Measurements from ENCODE around the gene PDE7B.

Gene PDE7B

GRCh38 chr6:135922174-135922573 is 70.7 kb downstream of the PDE7B start:
- H3K4me3 ChIP-seq (ENCODE audit: low read depth, low read length) = no peak overlapping the region

DNA sequence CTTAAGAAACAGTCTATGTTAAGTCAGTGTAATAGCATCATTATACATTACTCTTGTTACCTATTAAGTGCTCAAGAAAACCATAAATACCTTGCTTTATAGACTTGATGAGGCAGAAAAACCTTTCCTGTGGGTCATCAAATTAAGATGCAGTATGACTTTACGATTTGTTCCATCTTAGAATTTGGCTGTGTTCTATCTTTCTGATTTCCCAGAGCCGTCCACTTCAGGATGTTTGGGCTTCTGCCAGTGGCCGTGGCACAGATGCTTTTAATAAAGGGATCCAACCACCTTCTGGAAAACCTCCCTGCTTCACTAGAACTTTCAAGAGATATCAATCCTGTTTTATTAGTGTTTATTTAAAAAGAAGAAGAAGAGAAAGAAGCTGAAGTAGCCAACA is 71.2 kb downstream of the PDE7B start:
- no peak overlapping the region for H3K4me3 ChIP-seq (ENCODE audit: low read depth, low read length)

DNA sequence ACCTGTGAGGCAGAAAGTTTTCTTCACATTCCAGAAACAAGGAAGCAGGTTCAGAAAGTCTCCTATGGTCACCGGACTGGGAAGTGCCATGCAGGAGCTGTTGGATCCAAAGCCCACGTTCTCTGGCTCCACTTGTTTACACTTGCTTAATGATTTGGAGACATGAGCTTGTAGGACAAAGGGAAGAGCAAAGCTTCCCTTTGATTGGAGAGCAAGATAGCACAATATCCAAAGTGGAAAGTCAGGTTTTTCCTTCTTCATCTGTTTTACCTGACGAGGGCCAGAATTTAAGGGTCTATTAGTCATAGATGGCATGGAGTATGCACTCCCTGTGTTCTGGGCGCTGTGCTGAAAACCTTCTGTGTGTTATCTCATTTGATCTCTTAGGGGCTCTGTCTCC is 81.2 kb downstream of the PDE7B start:
- H3K4me3 ChIP-seq (ENCODE audit: low read depth, low read length) = no peak overlapping the region

GRCh38 chr6:135935941-135936601 is 84.6 kb downstream of the PDE7B start:
- no peak overlapping the region for H3K4me3 ChIP-seq (ENCODE audit: low read depth, low read length)

DNA sequence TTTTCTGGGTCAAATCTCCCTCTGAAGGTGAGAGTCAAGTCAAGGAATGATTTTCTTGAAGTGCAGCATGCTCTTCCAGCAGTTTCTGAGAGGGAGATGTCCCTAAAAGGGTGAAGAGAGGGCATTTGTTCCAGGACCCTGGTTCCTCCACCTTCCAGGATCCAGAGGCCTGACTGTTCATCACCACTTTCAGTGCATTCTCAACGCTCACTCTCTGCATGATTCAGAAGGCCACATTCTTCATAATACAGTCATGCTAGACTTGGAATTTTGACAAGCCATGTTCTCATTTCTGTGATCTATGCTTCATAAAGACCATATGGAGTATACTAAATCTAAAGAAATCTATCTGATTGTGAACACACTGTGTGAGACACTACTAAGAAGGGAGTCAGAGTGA is 85.1 kb downstream of the PDE7B start:
- no peak overlapping the region for H3K4me3 ChIP-seq (ENCODE audit: low read depth, low read length)

GRCh38 chr6:135937106-135937505 is 85.6 kb downstream of the PDE7B start:
- no peak overlapping the region for H3K4me3 ChIP-seq (ENCODE audit: low read depth, low read length)

- H3K4me3 ChIP-seq (ENCODE audit: low read depth, low read length) = no peak overlapping the region
These were observed 87.2 kb downstream of the PDE7B start for GRCh38 chr6:135938576-135939207.

DNA sequence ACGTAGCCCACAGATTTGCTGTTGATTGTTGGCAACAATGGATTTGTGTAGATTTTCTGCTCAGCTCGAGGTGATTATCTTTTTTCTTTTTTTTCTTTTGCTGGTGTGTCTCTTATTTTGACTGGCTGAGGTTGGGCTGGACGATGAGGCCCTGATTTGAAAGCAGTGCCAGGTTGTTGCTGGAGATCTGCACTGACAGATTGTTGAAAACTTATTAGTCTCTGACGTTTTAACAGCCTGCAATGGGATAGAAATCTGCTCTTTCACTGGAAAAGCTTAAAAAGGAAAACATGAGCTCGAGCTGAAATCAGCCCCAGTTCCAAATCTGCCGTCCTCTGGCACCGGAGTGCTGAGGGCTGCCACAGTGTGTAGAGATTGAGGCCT is 87.7 kb downstream of the PDE7B start:
- H3K4me3 ChIP-seq (ENCODE audit: low read depth, low read length) = no peak overlapping the region

DNA sequence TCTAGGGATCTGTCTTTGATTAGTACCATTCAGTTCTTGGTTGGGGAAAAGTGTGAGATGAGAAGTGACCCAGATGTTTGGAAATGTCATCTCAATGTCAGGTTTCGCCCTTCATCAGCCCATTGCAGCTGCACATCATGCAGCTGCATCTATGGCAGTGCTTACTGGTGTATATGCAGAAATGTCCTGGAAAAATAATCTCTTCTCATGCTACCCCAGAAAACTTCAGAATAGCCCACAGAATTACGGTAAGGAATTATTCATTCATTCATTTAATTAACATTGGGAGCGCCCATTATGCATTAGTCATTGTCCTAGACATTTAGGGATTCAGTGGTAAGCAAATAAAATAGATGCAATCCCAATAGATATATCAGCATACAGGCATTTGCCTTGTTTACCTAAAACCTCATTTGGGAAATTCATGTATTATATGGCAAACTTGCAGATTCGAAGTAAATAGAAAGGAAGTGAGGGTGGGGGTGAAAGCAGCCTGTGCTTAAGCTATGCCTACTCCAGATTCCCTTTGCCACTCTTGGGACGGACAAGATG is 89.2 kb downstream of the PDE7B start:
- H3K4me3 ChIP-seq (ENCODE audit: low read depth, low read length) = no peak overlapping the region

- no peak overlapping the region for H3K4me3 ChIP-seq (ENCODE audit: low read depth, low read length)
These were observed 89.9 kb downstream of the PDE7B start for GRCh38 chr6:135941275-135942025.

DNA sequence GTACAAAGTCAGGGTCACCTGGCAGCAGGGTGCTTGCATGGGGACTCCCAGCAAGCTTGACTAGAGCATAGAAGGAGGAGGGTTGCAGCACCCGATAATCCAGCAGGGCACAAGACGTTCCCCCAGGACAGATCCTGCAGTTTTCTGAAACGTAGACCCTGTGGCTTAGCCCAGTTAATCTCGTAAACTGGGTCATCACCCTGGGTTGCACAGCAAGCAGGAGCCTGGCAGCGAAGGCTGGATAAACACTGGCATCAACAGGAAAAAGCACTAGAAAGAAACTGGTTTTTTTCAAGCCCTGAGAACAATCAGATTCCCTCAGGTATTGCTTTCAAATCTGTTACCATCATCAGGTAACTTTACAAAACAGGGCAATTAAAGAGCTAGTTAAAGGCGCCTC is 92.6 kb downstream of the PDE7B start:
- no peak overlapping the region for H3K4me3 ChIP-seq (ENCODE audit: low read depth, low read length)

DNA sequence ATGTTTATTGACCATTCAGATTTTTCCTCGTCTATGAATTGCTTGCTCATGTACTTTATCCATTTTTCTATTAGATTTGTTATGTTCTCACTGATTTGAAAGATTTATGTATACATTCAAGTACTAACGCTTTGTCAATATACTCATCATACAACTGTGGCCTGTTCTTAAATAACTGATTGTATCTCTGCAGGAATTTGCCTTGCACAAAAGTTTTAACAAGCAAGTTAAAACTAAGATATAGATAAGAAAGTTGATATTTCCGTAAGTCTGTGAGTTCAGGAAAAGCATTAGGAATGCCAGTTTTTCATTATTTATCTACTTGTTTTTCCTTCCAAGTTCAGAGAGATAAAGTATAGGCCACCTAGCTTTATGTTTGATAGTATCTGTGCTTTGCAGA is 95.2 kb downstream of the PDE7B start:
- no peak overlapping the region for H3K4me3 ChIP-seq (ENCODE audit: low read depth, low read length)

DNA sequence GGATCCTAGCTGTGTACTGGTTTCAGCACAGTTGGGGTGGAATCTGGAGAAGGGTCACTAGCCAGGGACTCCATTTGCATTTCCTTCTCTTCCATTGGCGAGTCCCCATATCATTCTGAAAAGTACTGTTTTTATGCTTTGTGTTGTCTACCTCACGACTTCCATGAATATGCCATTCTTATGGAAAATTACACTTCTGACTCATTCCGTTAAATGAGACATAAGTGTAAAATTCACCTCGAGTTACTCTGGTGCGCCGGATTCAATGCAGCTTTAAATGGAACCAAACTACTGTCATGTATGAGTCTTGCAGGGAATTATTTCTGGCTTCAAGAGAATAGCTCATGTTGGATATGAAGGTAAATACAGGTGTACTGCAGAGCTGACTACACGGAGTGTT is 99.2 kb downstream of the PDE7B start:
- H3K4me3 ChIP-seq (ENCODE audit: low read depth, low read length) = no peak overlapping the region

GRCh38 chr6:135951169-135951568 is 99.7 kb downstream of the PDE7B start:
- H3K4me3 ChIP-seq (ENCODE audit: low read depth, low read length) = no peak overlapping the region

GRCh38 chr6:135953818-135954217 is 102.3 kb downstream of the PDE7B start:
- H3K4me3 ChIP-seq (ENCODE audit: low read depth, low read length) = no peak overlapping the region

- no peak overlapping the region for H3K4me3 ChIP-seq (ENCODE audit: low read depth, low read length)
These were observed 103.6 kb downstream of the PDE7B start for GRCh38 chr6:135955099-135955498.

- H3K4me3 ChIP-seq (ENCODE audit: low read depth, low read length) = no peak overlapping the region
These were observed 111.2 kb downstream of the PDE7B start for GRCh38 chr6:135962731-135963130.

DNA sequence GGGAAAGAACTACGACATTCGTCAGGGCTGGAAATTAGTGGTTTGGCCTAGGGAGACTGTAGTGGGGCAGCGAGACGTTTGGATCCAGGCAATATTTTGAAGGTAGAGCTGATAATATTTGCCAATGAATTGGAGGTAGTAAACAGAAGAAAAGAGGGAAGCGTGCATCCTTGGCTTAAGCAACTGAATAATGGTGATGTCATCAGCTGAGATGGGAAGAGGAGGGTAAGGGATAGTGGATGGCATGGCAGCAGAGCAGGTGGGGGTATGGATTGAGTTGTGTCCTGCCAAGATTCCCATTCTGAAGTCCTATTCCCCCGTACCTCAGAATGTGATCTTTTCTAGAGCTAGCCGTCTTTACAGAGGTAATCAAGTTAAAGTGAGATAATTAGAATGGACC is 119.2 kb downstream of the PDE7B start:
- H3K4me3 ChIP-seq (ENCODE audit: low read depth, low read length) = no peak overlapping the region

GRCh38 chr6:135971351-135971750 is 119.8 kb downstream of the PDE7B start:
- H3K4me3 ChIP-seq (ENCODE audit: low read depth, low read length) = no peak overlapping the region

DNA sequence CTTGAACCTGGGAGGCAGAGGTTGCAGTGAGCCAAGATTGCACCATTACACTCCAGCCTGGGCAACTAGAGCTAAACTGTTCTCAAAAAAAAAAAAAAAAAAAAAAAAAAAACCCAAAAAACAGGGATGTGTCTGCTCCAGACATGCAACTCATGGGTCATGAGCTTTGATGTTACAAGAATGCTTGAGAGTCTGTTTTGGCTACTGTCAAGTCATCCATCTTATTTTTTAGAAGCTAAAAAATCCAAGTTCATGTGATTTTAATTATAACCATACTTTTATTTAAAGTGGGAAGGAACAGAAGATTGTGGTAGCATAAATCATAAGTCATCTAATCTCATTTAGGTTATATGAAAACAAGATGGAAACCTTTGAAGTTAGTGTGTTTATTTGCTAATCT is 120.6 kb downstream of the PDE7B start:
- H3K4me3 ChIP-seq (ENCODE audit: low read depth, low read length) = no peak overlapping the region

GRCh38 chr6:135972586-135972985 is 121.1 kb downstream of the PDE7B start:
- H3K4me3 ChIP-seq (ENCODE audit: low read depth, low read length) = no peak overlapping the region

- no peak overlapping the region for H3K4me3 ChIP-seq (ENCODE audit: low read depth, low read length)
These were observed 122.9 kb downstream of the PDE7B start for GRCh38 chr6:135974426-135974825.

Data from iPS-11a (cell line).